Endothelial cell of umbilical vein (primary cell): ENCODE data around the gene TKT.

Experiments used
- CTCF ChIP-seq, 2 donors: IDR thresholded peaks; 1 replicate in 1 of 2; 2 replicates in 1 of 2; pipeline ENCODE4 v1.5.1; 2011; ENCODE audit warnings: low read length in 2 of 2, mild to moderate bottlenecking in 2 of 2, moderate library complexity in 2 of 2, control low read depth in 1 of 2, inconsistent platforms in 1 of 2, low read depth in 1 of 2; ENCODE audit not compliant: insufficient read depth in 1 of 2; ENCODE audit errors: extremely low read depth in 1 of 2
- EZH2 ChIP-seq: IDR thresholded peaks from 2 replicates; pipeline ENCODE4 v1.6.1; 2012; ENCODE audit warnings: borderline replicate concordance, low read depth, mild to moderate bottlenecking, moderate library complexity, low read length, inconsistent platforms; ENCODE audit not compliant: severe bottlenecking
- FOS ChIP-seq: IDR thresholded peaks from 2 replicates; pipeline ENCODE4 v1.6.1; 2011; ENCODE audit warnings: mild to moderate bottlenecking, low read length, moderate library complexity, borderline replicate concordance; ENCODE audit not compliant: insufficient read depth
- GATA2 ChIP-seq: IDR thresholded peaks from 2 replicates; pipeline ENCODE4 v1.7.0; 2011; ENCODE audit warnings: low read depth, mild to moderate bottlenecking, moderate library complexity, mixed read lengths, low read length; ENCODE audit not compliant: insufficient read length, insufficient read depth
- JUN ChIP-seq: IDR thresholded peaks from 2 replicates; pipeline ENCODE4 v1.6.1; 2011; ENCODE audit warnings: borderline replicate concordance, low read depth; ENCODE audit not compliant: insufficient read length, insufficient read depth
- MAX ChIP-seq: IDR thresholded peaks from 2 replicates; pipeline ENCODE4 v1.6.1; 2011; ENCODE audit not compliant: insufficient read depth, insufficient read length
- POLR2A ChIP-seq: IDR thresholded peaks from 2 replicates; pipeline ENCODE4 v1.6.1; 2012; ENCODE audit warnings: low read depth, mild to moderate bottlenecking, control low read depth, low read length
- POLR2AphosphoS5 ChIP-seq: IDR thresholded peaks from 2 replicates; pipeline ENCODE4 v1.6.1; 2012; ENCODE audit warnings: low read depth, mild to moderate bottlenecking, control low read depth, low read length, moderate library complexity; ENCODE audit not compliant: insufficient read depth

- TF ChIP-seq CTCF (IDR thresholded peaks at IDR 0.05; ENCODE audit: extremely low read depth in 1 of 2, insufficient read depth in 1 of 2, low read depth in 1 of 2, low read length in 2 of 2) = no peak
- no peak for TF ChIP-seq POLR2A
- no peak for TF ChIP-seq EZH2
- no peak for TF ChIP-seq GATA2
- TF ChIP-seq POLR2AphosphoS5 = no peak
- TF ChIP-seq JUN = no peak
- no peak for TF ChIP-seq MAX
- no peak for TF ChIP-seq FOS
Measured at GRCh38 chr3:53229606-53230005, 26.2 kb downstream of the TKT start.
